Measurements from ENCODE around the gene A3GALT2.

Gene A3GALT2

GRCh38 chr1:33320619-33321165 is at the start of gene A3GALT2:
Gene A3GALT2, minus strand, starts transcription at chr1:33321098. Its CDS starts 0 bp downstream, at chr1:33321098.
- Mint-ChIP-seq H3K4me1 (peaks cover 41% of the 10 kb centered on the region), H3K4me3 (no peak within 1 kb of the TSS), H3K36me3 (ENCODE audit: low read depth) (peaks cover 34% of the 10 kb centered on the region), H3K27ac (peak within 1 kb of the TSS; percentile 13 to 55 (median 44)), H3K9me3 (no peaks in the 10 kb centered on the region), H3K27me3 (ENCODE audit: low read depth) (no peaks in the 10 kb centered on the region)
- no peak for TF ChIP-seq CTCF (IDR thresholded peaks at IDR 0.05; ENCODE audit: unreplicated experiment in 3 of 3)

DNA sequence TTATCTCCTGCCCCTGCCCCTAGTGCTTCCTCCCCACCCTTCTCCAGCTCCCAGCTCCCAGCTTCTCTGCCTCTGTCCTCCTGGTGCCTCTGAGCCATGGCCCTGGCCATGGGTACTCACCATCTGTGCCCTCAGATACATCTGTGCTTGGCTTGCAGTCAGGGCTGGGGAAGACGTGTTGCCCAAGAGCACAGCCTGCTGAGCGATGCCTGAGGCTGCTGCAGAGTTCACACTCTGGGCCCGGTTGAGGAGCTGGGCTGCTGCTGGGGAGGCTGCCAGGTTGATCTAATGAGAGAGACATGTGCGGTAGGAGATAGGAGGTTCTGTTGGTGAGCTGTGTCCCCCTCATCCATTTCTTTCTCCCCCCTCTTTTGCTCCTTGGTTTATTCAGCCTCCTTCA is 49.4 kb upstream of the A3GALT2 start:
- Mint-ChIP-seq H3K27me3 (ENCODE audit: low read depth) (no peaks in the 10 kb centered on the region), H3K4me3 (no peak overlapping the region), H3K9me3 (no peaks in the 10 kb centered on the region), H3K4me1 (peaks cover 38% of the 10 kb centered on the region), H3K36me3 (ENCODE audit: low read depth) (peaks cover 27% of the 10 kb centered on the region), H3K27ac (no peak overlapping the region)
- no peak for TF ChIP-seq CTCF (IDR thresholded peaks at IDR 0.05; ENCODE audit: unreplicated experiment in 3 of 3)

- Mint-ChIP-seq H3K9me3 (no peaks in the 10 kb centered on the region), H3K27ac (no peak overlapping the region), H3K36me3 (ENCODE audit: low read depth) (peaks cover 22% of the 10 kb centered on the region), H3K4me1 (peaks cover 43% of the 10 kb centered on the region), H3K27me3 (ENCODE audit: low read depth) (no peaks in the 10 kb centered on the region), H3K4me3 (no peak overlapping the region)
- no peak for TF ChIP-seq CTCF (IDR thresholded peaks at IDR 0.05; ENCODE audit: unreplicated experiment in 3 of 3)
Measured at GRCh38 chr1:33369764-33370163, 48.9 kb upstream of the A3GALT2 start.

DNA sequence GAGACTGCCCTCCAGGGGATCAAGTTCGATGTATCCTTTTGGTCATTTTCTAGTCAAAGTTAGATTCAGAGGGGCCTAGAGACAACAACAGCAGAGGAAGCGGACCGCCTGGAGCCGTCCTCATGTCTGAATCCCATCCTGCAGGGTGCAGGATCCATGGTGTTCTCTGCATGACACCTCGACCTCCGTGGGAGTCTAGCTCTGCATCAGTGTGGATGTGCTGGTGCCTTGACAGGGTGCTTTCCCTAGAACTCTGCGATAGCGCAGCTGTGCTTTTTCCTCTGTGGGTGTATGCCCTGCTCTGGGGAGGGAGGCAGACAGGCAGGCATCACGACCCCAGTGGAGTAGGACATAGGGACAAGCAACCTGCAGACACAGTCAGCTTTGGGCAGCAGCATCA is 48.2 kb upstream of the A3GALT2 start:
- Mint-ChIP-seq H3K9me3 (no peaks in the 10 kb centered on the region), H3K36me3 (ENCODE audit: low read depth) (peaks cover 17% of the 10 kb centered on the region), H3K4me3 (no peak overlapping the region)

DNA sequence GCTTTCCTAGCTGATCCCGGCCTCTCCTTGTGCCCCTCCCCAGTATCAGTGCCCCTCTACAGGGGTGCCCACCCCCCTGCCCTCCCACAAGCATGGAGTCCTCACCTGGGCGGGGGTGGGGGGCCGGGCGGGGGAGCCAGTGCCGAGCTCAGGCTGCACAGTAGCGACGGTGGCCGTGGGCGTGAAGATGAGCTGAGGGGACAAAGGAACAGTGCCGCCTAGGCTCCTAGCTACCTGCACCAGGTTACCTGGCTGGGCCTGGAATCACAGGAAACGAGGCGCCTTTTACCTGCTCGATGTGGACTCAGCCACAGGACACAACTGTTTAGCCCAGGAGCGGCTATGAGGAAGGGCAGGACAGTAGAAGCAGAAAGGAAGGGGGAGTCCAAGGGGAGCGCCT is 47.5 kb upstream of the A3GALT2 start:
- peaks cover 13% of the 10 kb centered on the region for H3K36me3 Mint-ChIP-seq (ENCODE audit: low read depth)
- H3K4me3 Mint-ChIP-seq, result no peak overlapping the region
- no peaks in the 10 kb centered on the region for H3K9me3 Mint-ChIP-seq
- no peak overlapping the region for H3K27ac Mint-ChIP-seq
- peaks cover 55% of the 10 kb centered on the region for H3K4me1 Mint-ChIP-seq
- no peaks in the 10 kb centered on the region for H3K27me3 Mint-ChIP-seq (ENCODE audit: low read depth)
- no peak for TF ChIP-seq CTCF (IDR thresholded peaks at IDR 0.05; ENCODE audit: unreplicated experiment in 3 of 3)

More for the DNA sequence above, 48.2 kb upstream of the A3GALT2 start:
- Mint-ChIP-seq H3K4me1 (peaks cover 50% of the 10 kb centered on the region), H3K27me3 (ENCODE audit: low read depth) (no peaks in the 10 kb centered on the region), H3K27ac (peak overlapping the region in 1 of 3 experiments; percentile 10)
- TF ChIP-seq CTCF (IDR thresholded peaks at IDR 0.05; ENCODE audit: unreplicated experiment in 3 of 3), result no peak

Data from nephron (organoid).